ENCODE data around the gene PLLP.
A peak's percentile ranks its signal among the peaks of the same experiment; 100 is the strongest.

The PLLP gene

DNA sequence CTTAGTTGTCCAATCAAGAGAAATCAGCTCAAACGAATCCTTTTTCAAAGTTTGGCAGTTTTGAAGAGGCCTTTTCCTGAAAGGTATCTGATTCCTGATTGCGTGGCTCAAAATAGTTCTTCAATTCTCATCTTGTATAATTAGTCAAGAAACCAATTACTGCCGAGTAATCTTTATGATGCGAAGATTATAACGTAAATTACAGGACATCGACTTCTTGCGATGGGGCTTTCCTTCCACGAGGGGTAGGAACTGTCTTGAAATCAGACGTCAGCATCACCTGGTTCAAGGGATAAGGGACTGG is 40.1 kb downstream of the PLLP start:
- no peak for DNase-seq (ENCODE audit: low read depth)
- peak overlapping the region; percentile 89 for H3K4me3 ChIP-seq (ENCODE audit: low read depth, low read length)
- TF ChIP-seq, protein P1, sequence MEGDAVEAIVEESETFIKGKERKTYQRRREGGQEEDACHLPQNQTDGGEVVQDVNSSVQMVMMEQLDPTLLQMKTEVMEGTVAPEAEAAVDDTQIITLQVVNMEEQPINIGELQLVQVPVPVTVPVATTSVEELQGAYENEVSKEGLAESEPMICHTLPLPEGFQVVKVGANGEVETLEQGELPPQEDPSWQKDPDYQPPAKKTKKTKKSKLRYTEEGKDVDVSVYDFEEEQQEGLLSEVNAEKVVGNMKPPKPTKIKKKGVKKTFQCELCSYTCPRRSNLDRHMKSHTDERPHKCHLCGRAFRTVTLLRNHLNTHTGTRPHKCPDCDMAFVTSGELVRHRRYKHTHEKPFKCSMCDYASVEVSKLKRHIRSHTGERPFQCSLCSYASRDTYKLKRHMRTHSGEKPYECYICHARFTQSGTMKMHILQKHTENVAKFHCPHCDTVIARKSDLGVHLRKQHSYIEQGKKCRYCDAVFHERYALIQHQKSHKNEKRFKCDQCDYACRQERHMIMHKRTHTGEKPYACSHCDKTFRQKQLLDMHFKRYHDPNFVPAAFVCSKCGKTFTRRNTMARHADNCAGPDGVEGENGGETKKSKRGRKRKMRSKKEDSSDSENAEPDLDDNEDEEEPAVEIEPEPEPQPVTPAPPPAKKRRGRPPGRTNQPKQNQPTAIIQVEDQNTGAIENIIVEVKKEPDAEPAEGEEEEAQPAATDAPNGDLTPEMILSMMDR (IDR thresholded peaks at IDR 0.05; ENCODE audit: insufficient read depth, low read depth, low read length, missing control alignments) = no peak

DNA sequence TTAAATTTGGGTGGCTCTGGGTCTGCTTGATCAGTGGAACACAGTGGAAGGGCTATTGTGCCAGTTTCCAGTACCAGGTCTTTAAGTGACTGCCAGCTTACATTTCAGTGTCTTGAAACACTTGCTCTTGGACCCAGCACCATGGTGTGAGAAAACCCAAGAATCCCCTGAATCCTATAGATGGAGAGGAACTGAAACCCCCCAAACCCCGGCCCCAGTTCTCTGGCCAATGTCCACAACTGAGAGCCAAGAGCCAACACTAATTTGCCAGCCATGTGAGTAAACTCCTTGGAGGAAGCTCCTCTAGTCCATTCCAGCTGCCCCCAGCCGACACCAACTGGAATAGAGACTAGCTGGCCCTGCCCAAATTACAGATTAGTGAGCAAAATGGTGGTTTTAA is 41.8 kb downstream of the PLLP start:
- TF ChIP-seq, protein P1 (IDR thresholded peaks at IDR 0.05; ENCODE audit: insufficient read depth, low read depth, low read length, missing control alignments) = no peak
- DNase-seq (ENCODE audit: low read depth) = no peak
- H3K4me3 ChIP-seq (ENCODE audit: low read depth, low read length) = no peak overlapping the region

DNA sequence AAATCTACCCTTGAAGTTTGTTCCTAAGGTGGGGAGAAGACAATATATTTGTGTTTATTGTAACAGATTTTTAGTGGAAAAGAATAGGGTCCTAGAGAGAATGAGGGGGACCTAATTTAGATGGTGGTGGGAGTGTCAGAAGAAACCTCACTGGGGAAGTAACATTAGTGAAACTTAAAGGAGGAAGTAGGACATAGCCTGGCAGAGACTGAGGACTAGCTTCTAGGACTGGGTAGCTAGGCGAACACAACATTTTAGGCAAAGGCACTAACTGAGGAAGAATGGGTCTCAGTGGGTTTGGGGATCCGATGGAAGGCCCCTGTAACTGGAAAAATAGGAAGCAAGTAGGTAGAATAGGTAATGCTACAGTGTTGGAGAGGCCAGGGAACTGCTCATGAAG is 43.6 kb downstream of the PLLP start:
- TF ChIP-seq, protein P1 (IDR thresholded peaks at IDR 0.05; ENCODE audit: insufficient read depth, low read depth, low read length, missing control alignments) = no peak
- peak; percentile 30 for DNase-seq (ENCODE audit: low read depth)
- no peak overlapping the region for H3K4me3 ChIP-seq (ENCODE audit: low read depth, low read length)

DNA sequence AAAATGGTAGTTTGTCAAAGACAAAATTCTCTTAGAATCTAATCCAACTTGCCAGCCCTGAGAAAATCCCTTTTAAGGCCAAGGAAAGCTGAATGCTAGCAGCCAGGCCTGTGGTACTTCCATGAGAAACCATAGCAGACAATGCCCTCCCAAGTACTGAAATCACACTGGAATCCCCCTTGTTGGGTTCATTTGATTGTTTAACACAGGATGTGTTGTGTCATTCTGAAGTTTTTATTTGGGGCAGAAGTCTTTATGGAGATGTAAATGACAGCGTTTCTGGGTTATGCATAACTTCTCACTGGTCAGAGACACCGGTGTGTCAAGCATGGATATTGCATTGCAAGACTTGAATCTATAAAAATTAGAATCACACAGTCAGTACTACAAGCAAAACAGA is 45.4 kb downstream of the PLLP start:
- TF ChIP-seq, protein P1 (IDR thresholded peaks at IDR 0.05; ENCODE audit: insufficient read depth, low read depth, low read length, missing control alignments) = no peak
- H3K4me3 ChIP-seq (ENCODE audit: low read depth, low read length) = no peak overlapping the region
- DNase-seq (ENCODE audit: low read depth) = peak; percentile 46

DNA sequence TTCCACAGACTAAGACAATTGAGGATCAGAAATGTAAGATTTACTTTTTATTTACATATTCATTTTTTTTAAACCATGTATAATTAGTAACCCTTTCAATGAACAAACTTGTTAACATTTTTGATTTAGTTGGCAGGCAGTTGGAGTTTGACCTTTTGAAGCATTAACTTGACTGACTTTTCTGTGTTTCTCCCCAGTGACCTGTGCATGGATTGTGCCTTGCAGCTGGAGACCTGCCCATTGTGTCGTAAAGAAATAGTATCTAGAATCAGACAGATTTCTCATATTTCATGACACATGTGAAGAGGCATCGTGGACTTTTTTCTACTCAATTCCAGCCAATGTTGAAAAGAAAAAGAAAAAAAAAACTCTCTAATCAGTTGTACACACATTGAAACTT is 45.8 kb downstream of the PLLP start:
- no peak overlapping the region for H3K4me3 ChIP-seq (ENCODE audit: low read depth, low read length)
- TF ChIP-seq, protein P1 (IDR thresholded peaks at IDR 0.05; ENCODE audit: insufficient read depth, low read depth, low read length, missing control alignments) = no peak
- no peak for DNase-seq (ENCODE audit: low read depth)

DNA sequence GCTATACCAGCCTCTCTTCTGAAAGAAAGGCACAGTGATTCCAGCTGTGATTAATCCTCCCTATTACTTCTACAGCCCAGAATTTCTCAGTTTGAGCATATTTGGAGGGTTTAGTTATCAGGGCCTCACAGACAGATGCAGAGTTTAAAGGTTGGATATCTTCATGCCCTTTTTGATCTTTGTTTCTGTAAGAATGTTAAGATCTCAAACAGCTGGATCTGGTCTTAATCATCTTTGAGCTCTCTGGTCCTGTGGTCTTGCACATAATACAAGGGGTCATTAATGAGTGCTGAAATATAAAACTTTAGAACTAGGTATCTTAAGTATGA is 48.5 kb downstream of the PLLP start:
- TF ChIP-seq, protein P1 (IDR thresholded peaks at IDR 0.05; ENCODE audit: insufficient read depth, low read depth, low read length, missing control alignments) = no peak
- DNase-seq (ENCODE audit: low read depth) = no peak
- H3K4me3 ChIP-seq (ENCODE audit: low read depth, low read length) = no peak overlapping the region

DNA sequence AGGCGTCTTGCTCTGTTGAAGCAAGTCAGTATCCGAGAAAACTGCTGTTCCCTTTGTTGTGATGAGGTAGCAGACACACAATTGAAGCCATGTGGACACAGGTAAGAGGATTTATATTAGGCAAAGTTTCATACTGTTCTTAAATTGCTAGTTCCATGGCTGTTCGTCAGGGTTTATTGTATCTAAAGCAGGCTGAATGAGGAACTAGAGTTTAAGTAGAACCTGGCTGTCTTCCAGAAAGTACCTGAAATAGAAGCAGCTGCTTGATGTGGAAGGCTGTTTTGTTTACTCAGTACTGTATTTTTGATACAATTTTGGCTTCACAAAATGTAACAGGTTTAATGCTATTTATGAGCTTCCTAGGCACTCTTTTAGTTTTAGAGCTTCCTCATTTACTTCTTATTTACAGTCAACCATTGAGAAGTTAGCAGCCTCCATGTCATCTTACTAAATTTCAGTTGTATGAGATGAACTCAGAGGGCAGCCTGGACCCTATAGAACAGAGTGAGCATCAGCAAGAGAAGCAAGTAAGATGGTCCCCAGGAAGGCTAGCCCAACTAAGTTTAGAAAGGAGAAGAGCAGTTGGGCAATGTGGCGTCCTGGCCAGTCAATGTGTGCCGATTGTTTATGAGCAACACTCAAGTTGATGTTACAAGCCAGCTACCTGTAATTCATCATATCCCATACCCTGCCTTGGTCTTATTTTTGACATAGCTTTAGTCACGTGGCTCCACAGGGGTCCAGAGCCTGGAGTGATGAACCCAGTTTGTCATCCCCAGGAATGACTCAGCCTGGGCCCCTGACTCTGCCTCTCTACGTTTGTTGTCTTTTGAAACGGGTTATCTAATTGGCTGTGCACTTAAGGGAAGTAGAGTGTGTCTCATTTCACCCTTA is 49.1 kb downstream of the PLLP start:
- TF ChIP-seq, protein P1 (IDR thresholded peaks at IDR 0.05; ENCODE audit: insufficient read depth, low read depth, low read length, missing control alignments) = no peak
- DNase-seq (ENCODE audit: low read depth) = peak; percentile 44
- no peak overlapping the region for H3K4me3 ChIP-seq (ENCODE audit: low read depth, low read length)

Data from GM12865 (cell line).